H9 (cell line): ENCODE data around the gene SYNE2. TPM values are rescaled to one million over a fixed set of nuclear protein-coding genes. Genes with fewer than 3 reads are reported as not detected.

Experiments
- DNase-seq: peaks from one replicate; pipeline ENCODE4 v3.0.0-alpha.2; 2017
- H2AFZ ChIP-seq: one replicate; pipeline ENCODE4 v1.6.1; 2013; ENCODE audit warnings: mild to moderate bottlenecking, low read length, control low read depth, moderate library complexity
- H2AK5ac ChIP-seq: 2 replicates; pipeline ENCODE4 v1.6.1; 2013; ENCODE audit warnings: low read length, control low read depth, mixed read lengths; ENCODE audit not compliant: insufficient read length
- H2BK120ac ChIP-seq: one replicate; pipeline ENCODE4 v1.6.1; 2013; ENCODE audit warnings: low read depth, mild to moderate bottlenecking, low read length, control low read depth, inconsistent platforms; ENCODE audit not compliant: poor library complexity, severe bottlenecking
- H2BK12ac ChIP-seq: 2 replicates; pipeline ENCODE4 v1.6.1; 2013; ENCODE audit warnings: low read length, control low read depth, mixed read lengths, low read depth; ENCODE audit not compliant: insufficient read length
- H2BK15ac ChIP-seq: 2 replicates; pipeline ENCODE4 v1.6.1; 2013; ENCODE audit warnings: low read depth, low read length, control low read depth
- H2BK20ac ChIP-seq: one replicate; pipeline ENCODE4 v1.6.1; 2013; ENCODE audit warnings: low read depth, mild to moderate bottlenecking, low read length, control low read depth, inconsistent platforms; ENCODE audit not compliant: poor library complexity, severe bottlenecking
- H2BK5ac ChIP-seq: 2 replicates; pipeline ENCODE4 v1.6.1; 2013; ENCODE audit warnings: low read length, control low read depth, mixed read lengths; ENCODE audit not compliant: insufficient read length
- H3K14ac ChIP-seq: 2 replicates; pipeline ENCODE4 v1.6.1; 2013; ENCODE audit warnings: low read length, control low read depth; ENCODE audit not compliant: insufficient read depth
- H3K18ac ChIP-seq: 2 replicates; pipeline ENCODE4 v1.6.1; 2013; ENCODE audit warnings: low read depth, mild to moderate bottlenecking, mixed read lengths, low read length, control low read depth; ENCODE audit not compliant: insufficient read length
- H3K23ac ChIP-seq: 2 replicates; pipeline ENCODE4 v1.6.1; 2013; ENCODE audit warnings: low read length, control low read depth, mixed read lengths, low read depth; ENCODE audit not compliant: insufficient read length
- H3K23me2 ChIP-seq: 2 replicates; pipeline ENCODE4 v1.6.1; 2013; ENCODE audit warnings: low read depth, mild to moderate bottlenecking, mixed read lengths, low read length, control low read depth; ENCODE audit not compliant: insufficient read length, poor library complexity, severe bottlenecking
- H3K27ac ChIP-seq: 2 replicates; pipeline ENCODE4 v1.5.1; 2013; ENCODE audit warnings: low read length, control low read depth, mixed read lengths, low read depth; ENCODE audit not compliant: insufficient read length
- H3K27me3 ChIP-seq: 2 replicates; pipeline ENCODE4 v1.6.1; 2013; ENCODE audit warnings: low read length, control low read depth, inconsistent platforms; ENCODE audit not compliant: insufficient read depth
- H3K4ac ChIP-seq: 2 replicates; pipeline ENCODE4 v1.6.1; 2013; ENCODE audit warnings: low read depth, mild to moderate bottlenecking, control low read depth, inconsistent platforms, low read length, moderate library complexity
- H3K4me1 ChIP-seq: 2 replicates; pipeline ENCODE4 v1.6.1; 2013; ENCODE audit warnings: low read length, control low read depth, inconsistent platforms; ENCODE audit not compliant: insufficient read depth
- H3K4me2 ChIP-seq: 2 replicates; pipeline ENCODE4 v1.6.1; 2013; ENCODE audit warnings: low read length, control low read depth, mixed read lengths; ENCODE audit not compliant: insufficient read length, insufficient read depth
- H3K56ac ChIP-seq: 2 replicates; pipeline ENCODE4 v1.6.1; 2013; ENCODE audit warnings: low read depth, mild to moderate bottlenecking, mixed read lengths, low read length, control low read depth; ENCODE audit not compliant: insufficient read length
- H3K79me1 ChIP-seq: 2 replicates; pipeline ENCODE4 v1.6.1; 2013; ENCODE audit warnings: low read depth, mild to moderate bottlenecking, moderate library complexity, low read length, control low read depth, inconsistent platforms; ENCODE audit not compliant: insufficient read depth, poor library complexity, severe bottlenecking
- H3K79me2 ChIP-seq: 2 replicates; pipeline ENCODE4 v1.6.1; 2013; ENCODE audit warnings: low read length, control low read depth, inconsistent platforms; ENCODE audit not compliant: insufficient read depth
- H3K9ac ChIP-seq: 2 replicates; pipeline ENCODE4 v1.6.1; 2013; ENCODE audit warnings: low read length, control low read depth, mixed read lengths; ENCODE audit not compliant: insufficient read length; ENCODE audit errors: extremely low read depth
- H3K9me3 ChIP-seq: one replicate; pipeline ENCODE4 v1.6.1; 2013; ENCODE audit warnings: low read depth, low read length, inconsistent platforms; ENCODE audit not compliant: control insufficient read depth
- H3T11ph ChIP-seq: one replicate; pipeline ENCODE4 v1.6.1; 2013; ENCODE audit warnings: mild to moderate bottlenecking, low read length, control low read depth, inconsistent platforms
- H4K20me1 ChIP-seq: one replicate; pipeline ENCODE4 v1.6.1; 2013; ENCODE audit not compliant: control insufficient read depth, insufficient read length, insufficient read depth
- H4K5ac ChIP-seq: 2 replicates; pipeline ENCODE4 v1.6.1; 2013; ENCODE audit warnings: low read depth, mild to moderate bottlenecking, mixed read lengths, low read length, control low read depth; ENCODE audit not compliant: insufficient read length
- H4K8ac ChIP-seq: replicated peaks from 2 replicates; pipeline ENCODE4 v1.6.1; 2013; ENCODE audit warnings: low read length, control low read depth, mixed read lengths, low read depth; ENCODE audit not compliant: insufficient read length
- H4K91ac ChIP-seq: 2 replicates; pipeline ENCODE4 v1.6.1; 2013; ENCODE audit warnings: low read depth, mild to moderate bottlenecking, moderate library complexity, mixed read lengths, low read length, control low read depth; ENCODE audit not compliant: insufficient read length
- H3K27ac Mint-ChIP-seq, 3 experiments: 2 replicates in 2 of 3; 3 replicates in 1 of 3; pipeline ENCODE4 v1.8.0; 2020 to 2021; ENCODE audit warnings: mixed read lengths in 3 of 3, mild to moderate bottlenecking in 1 of 3, moderate library complexity in 1 of 3
- H3K27me3 Mint-ChIP-seq: 2 replicates; pipeline ENCODE4 v1.8.0; 2021; ENCODE audit warnings: low read depth, mild to moderate bottlenecking, moderate library complexity, mixed read lengths
- H3K36me3 Mint-ChIP-seq, 3 experiments: 2 replicates in 2 of 3; 3 replicates in 1 of 3; pipeline ENCODE4 v1.8.0; 2020 to 2021; ENCODE audit warnings: low read depth in 3 of 3, mixed read lengths in 3 of 3; ENCODE audit not compliant: insufficient read depth in 1 of 3
- H3K4me1 Mint-ChIP-seq, 2 experiments: 2 replicates each; pipeline ENCODE4 v1.8.0; 2020; ENCODE audit warnings: mixed read lengths in 2 of 2
- H3K4me3 Mint-ChIP-seq, 2 experiments: 2 replicates in 1 of 2; 3 replicates in 1 of 2; pipeline ENCODE4 v1.8.0; 2020 to 2021; ENCODE audit warnings: mild to moderate bottlenecking in 2 of 2, mixed read lengths in 2 of 2, moderate library complexity in 1 of 2
- H3K9me3 Mint-ChIP-seq, 2 experiments: 2 replicates in 1 of 2; 3 replicates in 1 of 2; pipeline ENCODE4 v1.8.0; 2020; ENCODE audit warnings: mild to moderate bottlenecking in 2 of 2, mixed read lengths in 2 of 2, moderate library complexity in 1 of 2
- WGBS: extraction: QIAGEN DNeasy Blood & Tissue Kit; methylation state at CpG from one replicate; pipeline ENCODE4 v1.1.7; 2013; ENCODE audit warnings: missing lambda C conversion rate, low lambda C conversion rate, mixed read lengths; ENCODE audit not compliant: insufficient read length; ENCODE audit errors: extremely low coverage; 5-methylcytosine and 5-hydroxymethylcytosine counted together
- total RNA-seq: library from RNA; stranded (reverse); gene quantifications from 2 replicates; pipeline ENCODE4 v1.2.1, GENCODE V29; 2021
- TF ChIP-seq, protein P1 (sequence below): fragments of 200-600 bp; sonication (generic); conservative IDR thresholded peaks from 3 replicates; pipeline ENCODE4 v1.8.0; 2021; ENCODE audit warnings: antibody characterized with exemption, mild to moderate bottlenecking

Gene SYNE2
- total RNA-seq, 1 experiment from 2014 or later = 43.3 TPM

GRCh38 chr14:63938198-63939005 is 85.6 kb downstream of the SYNE2 start:
- Histone ChIP-seq H2AFZ (no peak overlapping the region), H4K91ac (no peak overlapping the region), H3T11ph (no peak overlapping the region), H3K18ac (no peak overlapping the region), H3K56ac (no peak overlapping the region), H3K4me1 (peaks cover 3% of the 10 kb centered on the region; the same call in 1 of the 2 replicates), H2BK120ac (no peak overlapping the region), H3K23ac (no peak overlapping the region), H2BK12ac (no peak overlapping the region), H3K14ac (no peak overlapping the region), H3K4ac (no peak overlapping the region), H3K27me3 (no peaks in the 10 kb centered on the region), H4K5ac (no peak overlapping the region), H3K23me2 (no peaks in the 10 kb centered on the region), H3K27ac (no peak overlapping the region), H3K9ac (no peak overlapping the region), H2BK5ac (no peak overlapping the region), H4K20me1 (no peaks in the 10 kb centered on the region), H2BK20ac (no peak overlapping the region), H3K4me2 (no peak overlapping the region), H4K8ac (no peak overlapping the region), H3K79me2 (no peaks in the 10 kb centered on the region; the same call in 1 of the 2 replicates), H2BK15ac (no peak overlapping the region), H3K9me3 (no peaks in the 10 kb centered on the region), H2AK5ac (no peak overlapping the region), H3K79me1 (no peaks in the 10 kb centered on the region)
- TF ChIP-seq, protein P1, sequence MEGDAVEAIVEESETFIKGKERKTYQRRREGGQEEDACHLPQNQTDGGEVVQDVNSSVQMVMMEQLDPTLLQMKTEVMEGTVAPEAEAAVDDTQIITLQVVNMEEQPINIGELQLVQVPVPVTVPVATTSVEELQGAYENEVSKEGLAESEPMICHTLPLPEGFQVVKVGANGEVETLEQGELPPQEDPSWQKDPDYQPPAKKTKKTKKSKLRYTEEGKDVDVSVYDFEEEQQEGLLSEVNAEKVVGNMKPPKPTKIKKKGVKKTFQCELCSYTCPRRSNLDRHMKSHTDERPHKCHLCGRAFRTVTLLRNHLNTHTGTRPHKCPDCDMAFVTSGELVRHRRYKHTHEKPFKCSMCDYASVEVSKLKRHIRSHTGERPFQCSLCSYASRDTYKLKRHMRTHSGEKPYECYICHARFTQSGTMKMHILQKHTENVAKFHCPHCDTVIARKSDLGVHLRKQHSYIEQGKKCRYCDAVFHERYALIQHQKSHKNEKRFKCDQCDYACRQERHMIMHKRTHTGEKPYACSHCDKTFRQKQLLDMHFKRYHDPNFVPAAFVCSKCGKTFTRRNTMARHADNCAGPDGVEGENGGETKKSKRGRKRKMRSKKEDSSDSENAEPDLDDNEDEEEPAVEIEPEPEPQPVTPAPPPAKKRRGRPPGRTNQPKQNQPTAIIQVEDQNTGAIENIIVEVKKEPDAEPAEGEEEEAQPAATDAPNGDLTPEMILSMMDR = no peak
- H3K27me3 Mint-ChIP-seq = no peaks in the 10 kb centered on the region
- H3K4me1 Mint-ChIP-seq = peaks cover 11 to 13% of the 10 kb centered on the region in 2 experiments
- H3K36me3 Mint-ChIP-seq = peaks cover 0 to 19% (median 7%) of the 10 kb centered on the region in 3 experiments; a peak in 3 of 7 replicates
- WGBS = no CpG with 5 or more reads among the region's 9 CpGs
- no peaks in the 10 kb centered on the region for H3K9me3 Mint-ChIP-seq
- DNase-seq = no peak
- no peak overlapping the region for H3K4me3 Mint-ChIP-seq
- H3K27ac Mint-ChIP-seq = no peak overlapping the region
